SU-DHL-6 (cell line): Measurements from ENCODE around the gene LRRN2.

ENCODE experiments used
- CTCF ChIP-seq: fragments of 200-600 bp; sonication (generic); IDR thresholded peaks from one replicate; pipeline ENCODE4 v1.5.1; 2017; ENCODE audit warnings: antibody characterized with exemption, mild to moderate bottlenecking, low read length, moderate library complexity; ENCODE audit not compliant: insufficient read depth, poor library complexity, severe bottlenecking
- EZH2phosphoT487 ChIP-seq: fragments of 200-600 bp; sonication (generic), shearing (Covaris generic); conservative IDR thresholded peaks from 2 replicates; pipeline ENCODE4 v1.6.1; 2018; ENCODE audit warnings: mild to moderate bottlenecking, antibody characterized with exemption, low read length, moderate library complexity, mixed read lengths

GRCh38 chr1:204711947-204712701 is 26.6 kb upstream of the LRRN2 start:
- TF ChIP-seq CTCF = no peak
- no peak for TF ChIP-seq EZH2phosphoT487
